NCI-H1694 treated with DMSO at 0.1 percent for 48 hours (cell line): ENCODE measurements around the gene RFX8.
A peak's percentile ranks its signal among the peaks of the same experiment; 100 is the strongest.
"Not testable (repeated sequence)": the region's sequence is repeated elsewhere in the genome, so short reads cannot be mapped to it uniquely, and the experiment has no call there.

Experiments used
- DNase-seq: peaks from one replicate; lab custom pipeline; 2025; lab: John Stamatoyannopoulos, UW

The RFX8 gene

DNA sequence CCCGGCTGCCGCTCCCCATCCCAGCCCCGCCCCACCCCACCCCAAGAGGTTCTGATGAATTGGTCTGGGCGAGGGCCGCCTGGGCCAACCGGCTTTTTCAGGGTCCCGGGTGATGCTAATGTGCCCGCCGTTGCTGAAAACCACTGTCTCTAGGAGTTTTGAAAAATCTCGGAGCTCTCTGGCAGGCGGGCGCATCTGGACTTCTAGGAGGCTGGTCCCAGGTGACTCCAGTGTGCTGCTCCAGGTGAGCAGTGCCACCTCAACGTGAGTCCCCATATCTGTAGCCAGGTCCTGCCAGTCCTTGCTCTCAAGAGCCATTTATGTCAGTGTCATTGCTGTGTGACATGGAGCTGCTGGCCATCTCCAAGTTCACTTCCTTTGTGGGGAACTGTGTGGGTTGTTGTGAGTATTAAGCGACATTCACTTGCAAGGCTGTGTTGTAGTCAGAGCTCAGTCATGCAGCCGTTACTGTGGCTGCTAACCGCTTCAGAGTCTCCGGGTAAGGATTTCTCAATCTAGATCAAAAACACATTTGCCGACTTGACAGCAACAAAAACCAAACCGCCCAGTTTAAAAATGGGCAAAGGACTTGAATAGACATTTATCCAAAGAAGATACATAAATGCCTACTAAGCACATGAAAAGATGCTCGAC lies at the start of gene RFX8:
Gene RFX8, minus strand, starts transcription at position 382 of the 654 bp plus-strand sequence. CDS start 8,264 bp downstream, outside the sequence.
- DNase-seq = no peak

DNA sequence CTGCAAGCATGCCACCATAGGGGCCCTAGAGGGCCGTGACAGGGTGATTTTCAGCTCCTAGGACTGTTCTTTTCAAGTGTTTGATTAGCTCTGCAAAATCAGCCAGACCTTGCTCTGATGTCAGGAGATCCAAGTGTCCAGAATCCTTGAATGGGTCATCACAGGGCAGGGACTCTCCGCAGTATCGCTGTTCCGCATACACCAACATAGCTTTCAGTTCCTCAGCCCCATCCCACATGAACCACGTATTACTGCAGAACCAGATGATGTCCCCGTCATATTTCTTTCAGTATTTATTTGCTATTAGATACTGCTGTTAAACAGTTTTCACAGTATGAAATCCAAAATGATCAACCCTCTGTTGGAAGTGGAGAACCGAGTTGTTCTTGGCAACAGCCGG lies 46.6 kb upstream of the RFX8 start:
- no peak for DNase-seq

DNA sequence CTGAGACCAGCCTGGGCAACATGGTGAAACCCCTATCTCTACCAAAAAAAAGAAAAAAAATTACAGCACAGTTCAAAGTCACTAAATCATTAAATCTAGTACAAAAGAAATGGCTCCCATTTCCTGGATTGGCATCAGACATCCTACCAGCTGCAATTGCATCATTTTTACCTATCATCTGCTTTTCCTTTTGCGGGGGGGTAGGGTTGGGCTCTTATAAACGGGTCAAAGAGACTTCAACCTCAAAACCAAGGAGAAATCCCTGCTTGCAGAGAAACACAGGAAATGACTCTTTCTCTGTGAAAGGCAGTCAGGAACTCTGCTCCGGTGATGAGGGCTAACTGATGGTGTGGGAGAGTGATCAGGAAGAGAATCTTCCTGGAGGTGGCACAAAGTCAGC lies 45.3 kb upstream of the RFX8 start:
- no peak for DNase-seq

DNA sequence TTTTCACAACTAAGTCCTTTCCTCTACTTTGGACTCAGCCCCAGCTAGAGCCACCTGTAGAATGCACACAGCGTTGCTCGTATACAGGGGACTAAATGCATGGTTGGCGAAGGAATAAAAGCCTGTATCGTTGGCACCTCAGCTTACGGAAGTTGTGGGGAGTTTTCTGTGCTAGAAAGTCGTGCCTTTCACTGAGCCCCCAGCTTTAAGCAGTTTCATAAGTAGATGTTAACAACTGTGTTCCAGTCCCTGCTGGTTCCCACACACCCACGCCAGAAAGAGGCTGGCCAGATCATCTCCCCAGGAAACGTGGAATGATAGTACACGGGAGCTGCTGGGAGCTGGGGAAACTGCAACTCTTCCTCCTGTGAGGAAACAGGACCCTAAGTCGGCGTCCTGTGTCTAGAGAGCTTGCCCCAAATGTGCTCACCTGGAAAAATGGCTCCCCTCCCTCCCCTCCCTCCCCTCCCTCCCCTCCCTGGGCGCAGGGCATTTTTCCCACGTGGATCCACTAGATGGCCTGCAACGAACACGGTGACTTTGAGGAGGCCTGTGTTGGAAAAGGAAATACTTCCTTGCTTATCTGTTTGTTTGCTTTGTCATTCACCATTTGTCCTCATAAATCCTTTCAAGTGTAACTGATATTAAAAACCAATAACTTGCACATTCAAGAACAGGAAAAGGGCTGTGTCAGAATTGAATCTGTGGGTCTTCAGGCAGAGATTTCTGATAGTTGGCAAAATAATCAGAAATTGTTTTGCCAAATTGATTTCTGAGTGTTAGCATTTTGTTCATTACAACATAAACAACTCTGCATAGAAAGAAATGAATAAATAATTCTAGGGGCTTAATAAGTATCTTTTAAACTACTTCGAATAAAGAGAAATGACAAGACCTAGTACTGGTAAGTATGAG lies 43.9 kb upstream of the RFX8 start:
- DNase-seq = peak; percentile 67

DNA sequence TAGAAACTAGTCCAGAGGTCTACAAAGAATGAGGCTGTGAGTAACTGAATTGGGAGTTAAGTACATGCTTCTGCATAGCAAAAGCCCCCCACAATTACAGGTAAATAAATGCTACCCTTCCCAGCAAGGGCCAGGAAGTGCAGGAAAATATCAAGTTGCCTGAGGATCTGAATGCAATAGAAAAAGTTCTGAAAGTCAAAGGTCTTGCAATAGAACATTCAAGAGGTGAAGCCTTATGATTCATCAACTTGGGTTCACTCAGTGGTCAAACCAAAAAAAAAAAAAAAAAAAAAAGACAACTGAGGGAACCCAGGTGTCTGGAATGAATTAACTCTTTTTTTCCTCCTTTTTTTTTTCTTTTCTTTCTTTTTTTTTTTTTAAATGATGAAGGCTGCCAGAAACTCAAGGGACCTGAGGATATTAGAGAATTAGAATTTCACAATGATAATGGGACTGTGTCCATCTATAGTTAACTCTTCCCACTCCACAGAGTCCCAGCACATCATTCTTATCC lies 42.9 kb upstream of the RFX8 start:
- no peak for DNase-seq

DNA sequence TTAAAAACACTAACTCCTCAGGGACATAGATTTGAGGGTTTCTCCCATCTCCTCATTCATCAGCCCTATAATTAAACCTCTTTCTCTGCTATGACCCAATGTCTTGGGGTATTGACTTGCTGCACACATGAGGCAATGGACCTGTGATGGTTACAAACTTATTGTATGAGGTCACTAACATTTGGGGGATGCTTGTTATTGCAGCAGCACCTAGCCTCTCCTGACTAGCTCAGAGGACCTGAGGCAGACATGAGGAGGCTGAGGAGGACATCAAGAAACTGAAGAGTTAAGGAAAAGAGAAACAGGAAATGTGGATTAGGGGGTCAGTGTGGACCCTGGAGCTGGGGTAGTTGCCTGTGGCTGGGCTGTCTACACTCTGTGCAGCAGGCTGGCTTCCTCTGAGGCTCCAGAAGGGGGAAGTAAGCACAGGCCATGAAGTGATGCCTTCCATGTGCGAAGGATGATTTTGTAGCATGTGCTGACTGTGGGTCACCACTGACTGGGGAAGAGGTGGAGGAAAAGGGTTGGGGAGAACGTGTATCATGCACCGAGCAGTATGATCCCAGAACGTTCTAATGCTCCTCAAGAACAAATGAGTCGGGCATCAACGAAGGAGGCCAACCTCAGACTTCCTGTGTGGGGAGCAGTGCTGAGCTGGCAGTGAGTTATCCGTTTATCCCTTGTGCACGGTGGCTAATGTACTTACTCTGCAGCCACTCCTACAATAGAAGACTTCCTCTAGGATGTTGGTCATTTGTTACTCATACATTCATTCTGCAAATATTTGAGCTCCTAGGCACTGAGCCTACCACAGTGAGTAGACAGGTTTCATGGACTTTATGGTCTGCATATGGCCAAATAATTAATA lies 42.1 kb upstream of the RFX8 start:
- DNase-seq = no peak

DNA sequence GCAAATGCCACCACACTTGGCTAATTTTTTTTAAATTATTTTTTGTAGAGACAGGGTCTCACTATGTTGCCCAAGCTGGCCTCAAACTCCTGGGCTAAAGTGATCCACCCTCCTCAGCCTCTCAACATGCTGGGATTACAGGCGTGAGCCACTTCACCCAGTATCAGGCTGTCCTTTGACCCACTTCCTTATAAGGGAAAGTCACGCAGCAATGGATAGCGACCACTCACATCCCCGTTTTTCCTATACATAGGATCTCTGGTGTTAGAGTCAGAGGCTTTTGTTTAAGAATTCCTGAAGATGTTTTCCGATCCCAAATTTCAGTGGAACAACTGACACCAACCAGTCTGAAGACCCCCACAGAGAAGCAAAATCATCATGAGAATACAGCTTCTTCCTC lies 41.4 kb upstream of the RFX8 start:
- no peak for DNase-seq

DNA sequence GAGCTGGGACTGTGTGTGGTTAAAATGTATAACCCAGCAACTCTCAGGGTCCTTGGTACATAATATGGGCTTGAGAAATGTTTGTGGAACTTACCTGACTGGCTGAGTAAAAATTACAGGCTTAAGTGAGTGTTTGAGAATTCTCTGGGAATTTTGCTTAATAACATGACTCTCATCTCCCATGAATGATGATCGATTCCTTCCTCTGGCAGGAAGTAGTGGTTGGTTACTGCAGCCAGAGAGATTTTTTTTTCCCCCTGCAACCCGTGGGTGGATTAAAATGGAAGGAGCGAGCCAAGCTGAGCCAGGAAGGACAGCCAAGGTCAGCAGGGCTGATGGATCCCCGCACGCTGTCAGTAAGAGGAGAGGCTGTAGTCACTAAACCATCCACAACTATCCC lies 40.6 kb upstream of the RFX8 start:
- no peak for DNase-seq

DNA sequence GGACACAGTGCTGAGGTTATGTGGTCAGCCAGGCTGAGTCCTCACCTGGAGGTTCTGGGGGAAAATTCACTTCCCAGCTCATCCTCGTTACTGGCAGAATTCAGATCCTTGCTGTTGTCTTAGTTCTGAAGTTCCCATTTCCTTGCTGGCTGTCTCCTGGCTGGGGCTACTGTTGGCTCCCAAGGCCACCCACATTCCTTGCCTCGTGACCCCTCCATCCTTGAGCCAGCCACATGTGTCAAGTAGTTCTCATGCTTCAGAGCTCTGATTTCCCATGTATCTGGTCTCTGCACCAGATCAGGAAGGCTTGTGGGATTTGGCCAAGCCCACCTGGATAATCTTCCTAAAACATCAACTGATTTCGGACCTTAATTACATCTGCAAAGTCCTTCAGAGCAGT lies 38.1 kb upstream of the RFX8 start:
- DNase-seq = no peak

DNA sequence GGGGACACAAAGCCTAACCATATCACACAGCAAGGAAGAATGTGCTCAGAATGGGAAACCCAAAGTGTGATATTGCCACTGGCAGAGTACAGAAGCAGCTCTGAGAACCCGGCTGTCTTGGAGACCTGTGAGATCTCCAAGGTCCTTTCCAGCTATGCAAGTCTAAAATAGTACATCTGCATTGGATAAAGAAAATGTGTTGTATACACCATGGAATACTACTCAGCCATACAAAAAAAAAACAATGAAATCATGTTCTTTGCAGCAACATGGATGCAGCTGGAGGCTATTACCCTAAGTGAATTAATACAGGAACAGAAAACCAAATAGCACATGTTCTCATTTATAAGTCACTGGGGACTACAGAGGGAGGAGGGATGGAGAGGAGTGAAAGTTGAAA lies 36.5 kb upstream of the RFX8 start:
- no peak for DNase-seq

DNA sequence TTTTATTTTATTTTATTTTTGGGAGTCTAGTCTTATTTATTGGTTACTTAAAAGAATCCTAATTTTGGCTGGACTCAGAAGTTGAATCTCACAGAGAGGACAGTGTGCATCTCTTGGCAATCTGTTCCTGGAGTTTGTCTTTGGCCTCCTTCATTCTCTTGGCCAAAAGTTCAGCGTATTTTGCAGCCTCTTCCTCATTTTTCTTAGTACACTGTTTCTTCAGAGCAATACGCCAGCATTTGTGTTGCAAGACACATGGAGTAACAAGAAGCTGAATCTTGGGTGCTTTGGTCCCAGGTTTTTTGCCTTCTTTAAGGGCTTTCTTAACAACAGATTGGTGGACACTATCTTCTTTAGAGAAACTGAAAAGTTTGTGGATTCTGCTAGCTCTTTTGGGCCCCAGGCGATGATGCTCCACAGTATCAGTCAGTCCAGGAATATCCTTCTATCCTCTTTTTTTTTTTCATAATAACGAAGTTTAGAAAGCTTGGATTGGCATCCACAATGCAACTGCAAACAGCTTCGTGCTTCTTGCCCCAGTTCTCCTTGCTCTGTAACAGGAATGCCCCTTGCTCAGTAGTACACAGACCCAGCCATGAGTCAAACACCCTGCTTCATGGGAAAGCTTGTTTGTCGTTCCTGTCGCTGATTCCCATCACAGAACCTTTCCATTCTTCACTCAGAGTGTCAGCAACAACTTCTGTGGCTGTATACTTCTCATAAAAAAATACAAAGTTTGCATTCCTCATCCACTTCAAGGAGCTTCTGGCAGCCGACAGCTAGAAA lies 34.8 kb upstream of the RFX8 start:
- no peak for DNase-seq

DNA sequence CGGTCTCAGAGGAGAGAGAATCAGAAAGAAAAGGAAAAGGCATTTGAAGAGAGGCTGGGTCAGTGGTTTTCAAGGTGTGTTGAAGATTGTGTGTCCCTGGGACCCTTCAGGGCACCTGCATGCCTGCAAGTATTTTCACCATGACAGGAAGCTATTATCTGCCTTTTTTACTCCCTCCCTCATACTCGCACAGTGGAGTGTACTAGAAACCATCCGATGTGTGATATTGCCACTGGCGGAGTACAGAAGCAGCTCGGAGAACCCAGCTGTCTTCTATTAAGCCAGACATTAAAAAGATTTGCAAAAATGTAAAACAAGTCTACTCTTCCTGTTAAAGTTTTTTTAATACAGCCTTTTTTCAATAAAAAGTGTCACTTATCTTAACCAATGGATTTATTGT lies 33.7 kb upstream of the RFX8 start:
- no peak for DNase-seq

DNA sequence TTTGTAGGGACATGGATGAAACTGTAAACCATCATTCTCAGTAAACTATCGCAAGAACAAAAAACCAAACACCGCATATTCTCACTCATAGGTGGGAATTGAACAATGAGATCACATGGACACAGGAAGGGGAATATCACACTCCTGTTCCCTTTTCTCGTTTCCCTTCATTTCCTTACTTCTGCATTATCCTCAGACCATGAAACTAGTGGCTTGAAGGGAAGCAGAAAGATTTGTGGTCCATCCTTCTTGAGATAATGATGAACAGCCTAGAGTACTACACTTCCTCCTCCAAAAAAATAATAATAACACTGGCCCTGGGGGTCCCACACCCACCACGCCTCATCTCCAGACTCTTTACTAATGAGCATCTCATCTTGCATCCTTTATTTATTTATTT lies 30.4 kb upstream of the RFX8 start:
- not testable (repeated sequence) for DNase-seq

DNA sequence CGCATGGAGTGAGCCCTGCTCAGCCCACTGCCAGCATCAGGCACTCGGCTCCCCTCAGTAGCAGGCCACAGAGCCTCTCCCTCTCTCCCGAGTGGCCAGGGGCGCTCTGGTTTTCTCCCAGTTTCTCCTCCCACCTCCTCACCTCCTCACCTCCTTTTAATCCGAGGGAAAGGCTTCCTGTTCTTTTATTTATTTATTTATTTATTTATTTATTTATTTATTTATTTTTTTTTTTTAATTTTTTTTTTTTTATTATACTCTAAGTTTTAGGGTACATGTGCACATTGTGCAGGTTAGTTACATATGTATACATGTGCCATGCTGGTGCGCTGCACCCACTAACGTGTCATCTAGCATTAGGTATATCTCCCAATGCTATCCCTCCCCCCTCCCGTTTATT lies 29.8 kb upstream of the RFX8 start:
- not testable (repeated sequence) for DNase-seq

DNA sequence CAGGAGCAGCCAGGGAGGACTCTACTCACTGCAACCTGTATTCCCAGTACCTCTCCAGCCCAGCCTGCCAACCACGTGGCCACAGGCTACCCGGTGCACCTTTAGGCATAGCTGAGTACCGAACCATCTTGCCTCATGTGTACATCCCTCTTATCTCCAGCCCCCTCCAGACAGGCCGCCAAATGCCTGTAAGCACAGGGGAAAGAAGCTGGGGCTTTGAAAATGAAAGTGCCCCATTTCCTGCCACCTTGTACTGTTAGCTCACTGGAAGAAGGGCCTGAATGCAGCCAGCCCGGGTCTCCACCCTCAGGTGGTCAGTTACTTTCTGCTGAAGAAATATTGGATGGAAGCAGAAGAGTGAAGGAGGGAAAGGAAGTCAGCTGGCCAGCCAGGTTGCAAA lies 27.2 kb upstream of the RFX8 start:
- DNase-seq = no peak

DNA sequence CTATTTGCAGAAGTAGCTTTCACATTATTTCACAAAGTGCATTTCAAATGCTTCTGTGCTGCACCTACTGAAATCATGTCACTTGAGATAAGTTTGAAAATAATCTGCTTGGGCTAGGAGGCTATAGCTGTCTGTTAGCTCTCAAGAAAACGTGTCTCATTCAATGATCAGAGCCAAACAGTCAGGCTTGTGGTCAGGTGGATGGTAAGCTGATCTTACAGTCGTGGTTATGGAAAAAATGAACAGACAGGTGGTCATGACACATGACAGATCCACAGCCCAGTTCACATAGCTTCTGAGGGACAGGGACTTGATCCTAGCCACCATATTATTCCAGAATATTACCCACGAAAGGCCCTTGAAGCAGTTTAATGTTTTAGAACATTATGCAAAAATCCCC lies 26.5 kb upstream of the RFX8 start:
- no peak for DNase-seq

DNA sequence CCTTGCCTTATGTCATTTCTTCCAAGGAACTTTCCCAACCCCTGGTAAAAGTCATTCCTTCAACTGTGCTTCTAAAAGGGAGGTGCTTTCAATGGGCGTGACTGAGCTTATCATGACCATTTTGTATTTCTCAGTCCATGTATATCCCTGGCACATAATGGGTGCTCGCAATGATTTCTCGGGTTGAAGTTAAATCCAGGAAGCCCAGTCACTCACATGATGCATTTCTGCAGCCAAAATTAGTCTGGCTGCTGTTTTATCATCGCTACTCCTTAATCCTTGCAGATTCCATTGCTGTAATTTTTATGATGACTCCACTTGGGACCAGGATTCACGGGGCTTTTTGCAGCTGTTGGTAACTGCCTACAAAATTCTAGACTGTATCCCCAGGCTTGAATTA lies 25.9 kb upstream of the RFX8 start:
- no peak for DNase-seq

DNA sequence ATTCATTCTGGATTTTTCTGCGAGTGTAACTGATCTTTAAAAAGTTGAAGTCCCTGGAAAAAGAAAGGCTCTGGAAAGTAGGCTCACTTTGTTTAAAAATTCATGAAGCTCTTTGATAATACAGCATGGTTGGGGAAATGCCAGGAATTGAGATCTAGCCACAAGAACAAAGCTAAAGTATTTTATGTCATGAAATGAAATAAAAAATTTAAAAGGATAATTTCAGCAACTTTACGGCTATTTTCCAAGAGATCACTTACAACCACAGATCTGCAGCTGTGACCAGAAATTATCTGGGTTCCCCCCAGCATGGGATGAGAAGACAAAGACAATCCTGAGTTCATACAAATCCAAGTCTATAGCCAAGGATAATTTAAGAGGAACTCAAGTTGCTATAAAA lies 25.3 kb upstream of the RFX8 start:
- no peak for DNase-seq

DNA sequence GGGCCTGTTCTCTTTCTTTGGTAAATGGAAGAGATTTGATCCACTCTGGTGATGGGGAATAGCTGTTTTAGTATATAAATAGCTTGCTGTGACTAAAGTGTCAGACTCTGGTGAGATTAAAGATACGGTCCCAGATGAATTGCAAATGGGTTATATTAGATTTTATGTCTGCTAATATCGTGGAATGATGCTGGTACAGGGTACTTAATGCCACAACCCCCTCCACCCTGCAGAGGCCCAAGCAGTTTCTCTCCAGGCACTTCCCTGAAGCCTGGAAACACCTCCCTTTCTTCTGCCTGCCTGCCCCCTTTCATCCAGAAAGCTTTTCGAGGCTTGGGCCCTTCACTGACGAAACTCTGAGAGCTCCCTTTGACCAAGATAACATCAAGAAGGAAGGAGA lies 21.4 kb upstream of the RFX8 start:
- DNase-seq = no peak

DNA sequence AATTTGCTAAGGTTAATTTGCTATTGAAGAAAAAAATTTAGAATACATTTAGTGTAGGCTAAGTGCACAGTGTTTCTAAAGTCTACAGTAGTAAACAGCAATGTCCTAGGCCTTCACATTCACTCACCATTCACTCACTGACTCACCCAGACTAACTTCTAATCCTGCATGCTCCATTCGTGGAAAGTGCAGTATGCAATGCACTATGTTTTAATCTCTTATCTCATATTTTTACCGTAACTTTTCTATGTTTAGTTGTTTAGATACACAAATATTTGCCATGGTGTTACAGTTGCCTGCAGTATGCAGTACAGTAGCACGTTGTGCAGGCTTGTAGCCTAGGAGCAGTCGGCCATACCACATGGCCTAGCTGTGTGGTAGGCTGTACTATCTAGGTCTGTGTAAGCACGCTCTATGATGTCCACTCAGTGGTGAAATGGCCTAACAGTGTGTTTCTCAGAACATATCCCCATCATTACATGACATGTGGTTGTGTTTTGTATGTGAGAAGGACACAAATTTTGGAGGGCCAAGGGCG lies 18.1 kb upstream of the RFX8 start:
- DNase-seq = no peak

DNA sequence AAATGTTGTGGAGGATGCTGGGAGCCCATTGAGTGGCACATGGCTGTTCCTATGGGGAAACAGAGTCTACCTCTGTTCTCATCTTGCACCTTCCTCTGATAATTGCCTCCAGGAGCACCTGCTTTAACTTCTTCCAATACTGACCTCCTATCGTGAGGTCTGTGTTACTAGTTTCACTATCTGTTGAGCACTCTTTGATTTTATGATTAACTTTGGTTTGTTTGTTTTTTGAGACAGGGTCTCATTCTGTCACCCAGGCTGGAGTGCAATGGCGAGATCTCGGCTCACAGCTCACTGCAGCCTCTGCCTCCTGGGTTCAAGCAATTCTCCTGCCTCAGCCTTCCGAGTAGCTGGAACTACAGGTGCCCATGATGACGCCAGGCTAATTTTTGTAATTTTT lies 12.1 kb upstream of the RFX8 start:
- DNase-seq = no peak
